GM19438 (cell line): ENCODE measurements around the gene PRF1.
"Not testable (repeated sequence)": the region's sequence is repeated elsewhere in the genome, so short reads cannot be mapped to it uniquely, and the experiment has no call there.

ENCODE experiments used
- ATAC-seq: cut with Tn5 transposase; IDR thresholded peaks from one replicate; pipeline ENCODE4 v1.9.1; 2021; ENCODE audit warnings: low read depth; ENCODE audit not compliant: unreplicated experiment

PRF1 gene

DNA sequence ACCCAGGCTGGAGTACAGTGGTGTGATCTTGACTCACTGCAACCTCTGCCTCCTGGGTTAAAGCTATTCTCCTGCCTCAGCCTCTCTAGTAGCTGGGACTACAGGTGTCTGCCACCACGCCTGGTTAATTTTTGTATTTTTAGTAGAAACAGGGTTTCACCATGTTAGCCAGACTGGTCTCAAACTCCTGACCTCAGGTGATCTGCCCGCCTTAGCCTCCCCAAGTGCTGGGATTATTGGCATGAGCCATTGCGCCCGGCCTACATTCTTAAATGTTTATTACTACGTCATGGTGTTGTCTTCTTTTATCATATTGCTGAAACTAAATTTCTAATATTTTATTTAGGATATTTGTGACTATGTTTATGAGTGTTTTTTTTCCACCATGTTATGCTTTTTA is 21.4 kb downstream of the PRF1 start:
- ATAC-seq, result not testable (repeated sequence)

DNA sequence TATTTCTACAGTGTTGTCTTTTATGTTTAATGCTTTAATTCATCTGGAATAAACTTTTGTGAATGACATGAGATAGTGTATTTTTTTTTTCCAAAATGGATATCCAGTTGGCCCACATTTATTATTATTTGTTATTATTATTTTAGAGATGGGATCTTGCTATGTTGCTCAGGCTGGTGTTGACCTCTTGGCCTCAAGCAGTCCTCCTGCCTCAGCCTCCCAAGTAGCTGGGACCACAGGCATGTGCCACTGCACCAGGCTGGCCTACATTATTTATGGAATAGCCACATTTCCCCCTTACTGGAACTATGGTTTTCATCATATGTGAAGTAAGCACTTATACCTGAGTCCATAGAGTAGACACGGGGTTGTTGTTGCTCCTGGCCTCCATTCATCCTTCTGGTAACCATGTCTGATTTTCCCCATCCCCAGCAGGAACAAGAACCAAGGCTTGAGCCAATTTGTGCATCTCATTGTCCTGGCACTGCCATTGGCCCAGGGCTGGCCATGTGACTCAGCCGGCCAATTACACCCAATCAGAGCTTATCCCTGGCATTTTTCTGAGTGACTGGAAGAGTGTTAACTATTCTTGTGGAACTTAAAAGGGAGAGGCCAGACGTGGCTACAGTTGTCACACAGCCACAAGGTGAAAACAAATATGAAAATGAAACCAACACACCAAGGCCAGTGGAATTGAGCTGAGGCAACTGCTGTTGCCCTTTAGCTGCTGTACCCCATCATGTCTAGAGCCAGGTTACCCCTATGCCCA is 23.1 kb downstream of the PRF1 start:
- no peak for ATAC-seq

DNA sequence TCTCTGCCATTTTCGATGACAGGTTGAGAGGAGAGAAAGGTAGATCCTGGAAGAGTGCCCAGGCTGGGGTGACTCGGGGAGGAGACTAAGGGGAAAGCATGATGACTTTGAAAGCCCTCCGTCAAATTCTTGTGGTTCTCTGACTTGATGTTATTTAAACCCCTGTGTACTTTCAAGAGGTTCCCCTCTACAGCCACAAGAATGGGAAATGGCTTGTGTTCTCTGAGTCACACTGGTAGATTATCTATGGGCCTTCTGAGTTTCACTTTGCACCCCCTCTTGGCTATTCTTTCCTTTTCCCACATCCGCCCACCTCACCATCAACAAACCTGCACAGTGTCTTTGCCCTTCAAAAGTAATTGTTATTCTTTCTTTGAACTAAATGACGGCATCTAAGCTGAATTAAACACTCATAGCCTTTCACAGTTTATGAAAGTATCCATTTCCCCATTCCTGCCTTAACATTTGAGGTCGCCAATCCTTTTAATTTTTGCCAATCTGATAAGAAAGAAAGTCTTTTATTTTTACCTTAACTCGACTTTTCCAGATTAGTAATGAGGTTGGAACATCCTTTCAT is 24.1 kb downstream of the PRF1 start:
- ATAC-seq, result peak; percentile 53

DNA sequence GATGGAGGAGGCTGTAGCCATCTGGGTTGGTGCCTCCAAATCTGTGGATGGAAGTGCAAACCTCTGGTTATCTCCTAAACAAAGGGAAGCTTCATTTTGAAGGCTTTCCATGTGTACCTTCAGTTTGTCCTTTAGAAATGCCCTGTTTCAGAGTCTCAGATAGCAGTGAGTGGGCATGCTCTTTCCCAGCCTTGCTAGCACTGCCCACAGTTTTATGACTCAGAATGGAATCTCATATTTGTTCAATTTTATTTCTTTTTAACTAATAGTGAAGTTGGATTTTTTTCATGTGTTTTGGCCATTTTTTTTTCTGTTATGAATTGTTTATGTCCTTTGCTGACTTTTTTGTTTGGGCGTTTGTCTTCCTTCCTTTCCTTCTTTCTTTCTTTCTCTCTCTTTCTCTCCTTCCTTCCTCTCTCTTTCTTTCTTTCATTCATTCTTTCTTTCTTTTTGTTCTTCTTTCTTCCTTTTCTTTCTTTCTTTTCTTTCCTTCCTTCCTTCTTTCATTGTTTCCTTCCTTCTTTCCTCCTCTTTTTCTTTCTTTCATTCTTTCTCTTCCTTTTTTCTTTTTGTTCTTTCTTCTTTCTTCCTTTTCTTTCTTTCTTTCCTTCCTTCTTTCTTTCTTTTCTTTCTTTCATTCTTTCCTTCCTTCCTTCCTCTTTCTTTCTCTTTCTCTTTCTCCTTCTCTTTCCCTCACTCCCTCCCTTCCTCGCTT is 25.6 kb downstream of the PRF1 start:
- no peak for ATAC-seq

DNA sequence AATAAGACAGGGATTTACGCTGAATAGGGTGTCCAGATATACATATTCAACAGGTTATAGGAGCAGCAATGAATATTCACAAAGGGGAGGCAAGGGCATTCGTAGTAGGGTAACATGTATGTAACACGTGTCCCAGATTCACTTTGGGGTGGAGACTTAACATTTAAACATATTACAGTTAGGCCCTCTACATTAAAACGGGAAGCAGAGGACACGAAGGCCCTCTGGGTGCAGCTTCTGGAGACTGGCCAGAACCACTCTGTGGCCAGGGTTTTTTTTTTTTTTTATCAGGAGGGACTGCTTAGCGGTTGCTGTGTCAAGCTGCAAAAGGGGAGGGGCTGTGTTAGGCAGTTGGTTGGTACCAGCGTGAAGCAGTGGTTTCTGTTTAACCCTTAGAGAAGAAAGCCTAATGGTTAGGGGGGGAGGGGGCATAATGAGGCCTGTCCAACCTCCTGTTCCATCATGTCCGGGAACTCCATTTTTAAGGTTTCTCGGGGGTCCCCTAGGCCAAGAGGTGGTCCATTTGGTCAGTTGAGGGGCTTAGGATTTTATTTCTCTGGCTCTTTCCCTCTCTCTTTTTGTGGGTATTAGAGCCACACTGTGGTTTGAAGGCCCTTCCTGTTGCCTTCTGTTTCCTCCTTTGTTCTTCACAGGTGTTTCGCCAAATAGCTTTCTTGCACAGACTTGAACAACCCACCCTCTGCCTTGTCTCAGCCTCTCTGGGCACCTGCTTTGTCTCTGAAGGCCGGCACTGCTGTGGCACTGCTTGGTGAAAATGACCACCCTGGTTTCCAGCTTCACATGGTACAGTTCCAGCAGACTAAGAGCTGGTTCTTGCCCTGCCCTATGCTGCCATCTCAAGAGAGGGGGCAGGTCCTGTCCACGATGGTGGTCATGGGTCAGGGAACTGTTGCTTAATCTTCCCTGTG is 26.4 kb downstream of the PRF1 start:
- ATAC-seq, result peak; percentile 58

DNA sequence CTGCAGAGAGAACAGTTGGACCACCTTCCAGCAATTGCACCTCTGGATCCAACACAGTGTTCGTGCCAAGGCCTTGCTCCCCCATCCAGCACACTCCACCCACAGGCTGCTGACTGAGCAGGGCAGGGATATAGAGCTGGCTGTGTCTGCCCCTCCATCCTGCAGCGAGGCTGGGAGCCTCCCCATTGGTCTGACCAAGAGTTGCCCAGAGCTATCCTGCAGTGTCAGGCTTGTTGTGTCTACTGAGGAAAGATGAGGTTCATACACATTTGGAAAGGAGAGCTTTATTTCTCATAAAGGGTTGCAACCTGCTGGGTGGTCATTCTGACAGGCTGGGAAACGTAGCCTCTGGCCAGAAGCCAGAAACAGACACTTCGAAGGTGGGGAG is 27.1 kb downstream of the PRF1 start:
- ATAC-seq, result no peak

DNA sequence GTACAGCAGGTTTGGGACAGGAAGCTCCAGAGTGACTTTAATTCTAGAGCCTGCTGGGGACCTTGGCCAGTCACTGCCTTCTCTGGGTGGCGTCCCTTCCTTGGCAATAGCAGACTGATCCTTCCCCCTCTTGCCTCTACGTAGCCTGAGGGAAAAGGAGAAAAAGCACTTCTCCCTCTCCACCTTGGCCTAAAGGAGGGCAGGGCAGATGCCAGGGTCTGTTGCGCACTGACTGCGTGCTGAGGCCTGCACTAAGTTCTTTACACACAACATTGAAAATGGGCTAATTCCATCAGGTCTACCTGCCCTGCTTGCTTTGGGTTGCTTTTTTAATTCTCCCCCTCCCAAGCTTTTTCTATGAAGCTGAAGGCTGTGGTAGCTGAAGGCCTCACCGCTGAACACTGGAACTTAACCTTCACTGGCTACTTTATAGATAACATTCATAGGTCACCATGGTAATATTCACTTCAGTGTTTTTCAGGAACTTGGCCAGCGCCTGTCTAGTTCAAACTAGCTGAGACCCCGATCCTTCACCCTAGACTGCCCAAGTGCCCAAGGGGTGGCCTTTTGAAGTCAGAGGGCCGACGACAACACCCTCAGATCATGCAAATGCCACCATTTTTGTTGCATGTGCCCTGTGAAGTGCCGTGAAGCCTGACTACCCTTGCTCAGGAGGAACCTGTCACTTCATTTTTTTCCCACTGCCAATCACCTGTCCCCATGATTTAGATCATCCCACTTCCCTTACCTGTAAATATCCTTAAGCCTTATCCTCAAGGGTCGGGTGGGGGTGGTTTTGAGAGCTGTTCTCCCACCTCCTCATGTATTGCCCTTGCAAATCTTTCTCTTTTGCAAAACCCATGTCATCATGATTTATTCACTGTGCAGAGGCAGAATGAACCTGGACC is 28.7 kb downstream of the PRF1 start:
- ATAC-seq, result no peak

DNA sequence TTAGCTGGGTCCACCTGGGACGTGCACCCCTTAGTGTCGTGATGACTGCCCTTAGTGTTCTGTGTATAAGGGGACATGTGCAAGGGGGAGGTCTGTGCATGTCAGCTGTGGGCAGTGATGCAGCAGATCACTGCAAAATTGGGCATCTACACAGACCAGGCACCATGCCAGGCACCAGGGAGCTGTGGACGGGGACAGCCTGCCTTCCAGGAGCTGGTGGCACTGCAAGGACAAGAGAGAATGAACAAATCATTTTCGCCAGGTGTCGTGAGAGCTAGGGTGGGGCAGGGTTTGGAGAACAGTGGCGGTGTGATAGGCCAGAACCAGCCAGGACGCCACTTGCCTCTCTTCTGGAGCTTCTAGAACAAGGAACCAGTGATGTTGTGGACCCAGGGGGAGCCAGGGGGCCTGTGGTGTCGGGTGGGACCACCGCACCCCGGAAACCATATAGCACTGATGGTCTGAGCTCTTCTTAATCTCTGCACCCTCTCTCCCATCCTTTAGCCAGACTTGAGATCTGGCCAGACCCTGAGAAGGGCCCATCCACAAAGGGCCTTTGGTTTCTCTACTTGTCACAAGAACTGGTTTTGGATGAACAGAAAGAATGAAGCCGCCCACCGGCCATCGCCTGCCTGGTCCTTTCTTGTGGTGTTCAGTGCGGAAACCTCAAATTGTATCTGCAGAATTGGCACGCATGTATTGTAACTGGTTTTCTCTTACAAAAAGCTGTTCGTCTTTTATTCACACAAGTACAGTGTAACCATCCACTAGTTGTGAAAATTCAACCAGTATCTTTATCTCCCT is 30.7 kb downstream of the PRF1 start:
- no peak for ATAC-seq

DNA sequence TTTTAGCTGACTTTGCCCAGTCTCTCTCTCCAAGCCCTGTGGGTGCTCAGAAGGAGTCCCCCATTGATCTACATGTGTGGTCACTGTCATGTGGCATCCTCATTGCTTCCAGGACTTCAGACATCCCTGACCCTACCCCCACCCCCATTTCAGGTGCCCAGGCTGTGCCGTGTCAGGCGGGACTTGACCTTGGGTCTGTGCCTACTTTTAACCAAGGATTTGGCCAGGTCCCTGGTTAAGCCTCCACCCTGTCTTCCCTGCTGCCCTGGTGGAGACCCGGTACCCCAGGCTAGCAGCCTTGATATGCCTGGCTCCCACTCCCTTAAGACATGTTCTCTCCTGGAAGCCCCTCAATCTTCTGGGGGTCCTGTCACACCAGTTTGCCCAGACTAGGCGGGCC is 31.3 kb downstream of the PRF1 start:
- ATAC-seq, result no peak

DNA sequence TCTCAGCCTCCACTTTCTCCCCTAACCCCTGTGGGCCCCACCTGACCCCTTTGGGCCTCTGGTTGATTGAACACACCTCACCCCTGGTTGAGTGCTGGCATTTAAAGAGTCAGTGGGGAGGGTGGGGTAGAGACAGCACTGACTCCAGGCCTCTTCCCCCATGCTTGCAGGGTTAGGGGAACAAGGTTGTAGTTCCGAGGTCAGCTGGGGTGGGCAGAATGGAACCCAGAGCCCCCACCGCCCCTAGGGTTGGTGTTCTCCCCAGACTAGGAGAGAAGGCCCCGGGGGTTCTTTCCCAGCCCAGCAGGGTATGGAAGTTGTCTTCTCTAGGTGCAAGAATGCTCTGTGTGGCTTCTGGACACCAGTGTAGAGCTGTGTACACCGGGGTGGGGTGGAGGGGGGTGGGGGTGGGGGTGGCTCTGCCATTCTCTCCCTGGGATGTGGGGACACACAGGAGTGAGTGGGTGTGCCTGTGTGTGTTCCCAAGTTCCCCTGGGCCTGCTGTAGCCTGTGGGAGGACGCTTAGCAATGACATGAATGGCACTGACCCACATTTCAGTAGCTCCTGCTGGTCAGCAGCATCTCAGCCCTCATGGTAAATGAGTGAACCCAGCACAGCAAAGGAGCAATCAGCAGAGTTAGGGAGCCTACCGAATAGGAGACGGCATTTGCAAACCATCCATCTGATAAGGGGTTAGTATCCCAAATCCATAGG is 33.6 kb downstream of the PRF1 start:
- no peak for ATAC-seq

DNA sequence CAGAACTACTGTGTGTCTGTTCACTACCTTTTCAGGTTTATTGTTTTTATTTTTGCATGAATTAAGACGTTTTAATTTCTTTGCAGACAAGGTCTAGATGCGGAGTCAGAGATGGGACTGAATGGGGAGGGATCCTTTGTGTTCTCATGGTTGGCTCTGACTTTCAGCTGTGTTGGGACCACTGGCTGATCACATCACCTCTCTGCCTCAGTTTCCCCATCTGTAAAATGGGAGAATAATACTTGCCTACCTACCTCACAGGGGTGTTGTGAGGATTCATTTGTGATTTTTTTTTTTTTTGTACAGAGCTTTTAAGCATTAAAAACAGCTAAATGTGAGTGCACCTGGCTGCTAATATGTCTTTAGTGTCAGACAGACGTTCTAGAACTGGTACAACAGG is 34.4 kb downstream of the PRF1 start:
- no peak for ATAC-seq

DNA sequence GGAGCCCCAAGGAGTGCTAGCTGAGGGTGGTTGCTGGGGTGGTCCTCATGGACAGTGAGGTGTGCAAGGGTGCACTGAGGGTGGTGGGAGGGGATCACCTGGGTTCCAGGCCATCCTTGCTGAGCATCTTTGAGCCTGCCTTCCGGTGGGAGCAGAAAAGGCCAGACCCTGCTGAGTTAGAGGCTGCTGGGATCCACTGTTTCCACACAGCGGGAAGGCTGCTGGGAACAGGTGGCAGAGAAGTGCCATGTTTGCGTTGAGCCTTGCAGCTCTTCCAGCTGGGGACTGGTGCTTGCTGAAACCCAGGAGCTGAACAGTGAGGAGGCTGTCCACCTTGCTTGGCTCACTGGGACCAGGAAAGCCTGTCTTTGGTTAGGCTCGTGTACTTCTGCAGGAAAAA is 34.9 kb downstream of the PRF1 start:
- no peak for ATAC-seq

DNA sequence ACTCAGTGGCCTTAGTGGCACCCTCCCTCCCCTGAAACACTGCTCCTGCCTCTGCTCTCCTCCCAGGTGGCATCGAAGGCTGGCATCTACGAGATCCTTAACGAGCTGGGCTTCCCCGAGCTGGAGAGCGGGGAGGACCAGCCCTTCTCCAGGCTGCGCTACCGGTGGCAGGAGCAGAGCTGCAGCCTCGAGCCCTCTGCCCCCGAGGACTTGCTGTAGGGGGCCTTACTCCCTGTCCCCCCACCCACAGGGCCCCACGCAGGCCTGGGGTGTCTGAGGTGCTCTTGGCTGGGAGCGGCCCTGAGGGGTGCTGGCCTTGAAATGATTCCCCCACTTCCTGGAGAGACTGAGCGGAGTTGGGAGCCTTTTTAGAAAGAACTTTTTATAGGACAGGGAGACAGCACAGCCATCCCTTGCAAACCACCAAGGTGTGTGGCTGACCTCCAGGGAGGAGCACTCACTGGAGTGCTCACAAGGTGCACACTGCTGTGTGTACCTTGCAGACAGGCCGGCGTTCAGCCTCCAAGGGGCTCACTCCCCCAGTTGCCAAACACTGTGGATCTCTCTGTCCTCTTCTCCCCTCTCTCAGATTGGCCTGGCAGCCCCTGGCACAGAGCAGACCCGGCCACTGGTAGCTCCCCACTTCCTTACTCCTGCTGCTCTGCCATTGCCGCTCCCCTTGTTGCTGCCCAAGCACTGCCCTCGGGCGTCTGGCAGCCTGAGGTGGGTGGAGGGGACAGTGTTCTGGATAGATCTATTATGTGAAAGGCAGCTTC is 35.8 kb downstream of the PRF1 start:
- no peak for ATAC-seq

DNA sequence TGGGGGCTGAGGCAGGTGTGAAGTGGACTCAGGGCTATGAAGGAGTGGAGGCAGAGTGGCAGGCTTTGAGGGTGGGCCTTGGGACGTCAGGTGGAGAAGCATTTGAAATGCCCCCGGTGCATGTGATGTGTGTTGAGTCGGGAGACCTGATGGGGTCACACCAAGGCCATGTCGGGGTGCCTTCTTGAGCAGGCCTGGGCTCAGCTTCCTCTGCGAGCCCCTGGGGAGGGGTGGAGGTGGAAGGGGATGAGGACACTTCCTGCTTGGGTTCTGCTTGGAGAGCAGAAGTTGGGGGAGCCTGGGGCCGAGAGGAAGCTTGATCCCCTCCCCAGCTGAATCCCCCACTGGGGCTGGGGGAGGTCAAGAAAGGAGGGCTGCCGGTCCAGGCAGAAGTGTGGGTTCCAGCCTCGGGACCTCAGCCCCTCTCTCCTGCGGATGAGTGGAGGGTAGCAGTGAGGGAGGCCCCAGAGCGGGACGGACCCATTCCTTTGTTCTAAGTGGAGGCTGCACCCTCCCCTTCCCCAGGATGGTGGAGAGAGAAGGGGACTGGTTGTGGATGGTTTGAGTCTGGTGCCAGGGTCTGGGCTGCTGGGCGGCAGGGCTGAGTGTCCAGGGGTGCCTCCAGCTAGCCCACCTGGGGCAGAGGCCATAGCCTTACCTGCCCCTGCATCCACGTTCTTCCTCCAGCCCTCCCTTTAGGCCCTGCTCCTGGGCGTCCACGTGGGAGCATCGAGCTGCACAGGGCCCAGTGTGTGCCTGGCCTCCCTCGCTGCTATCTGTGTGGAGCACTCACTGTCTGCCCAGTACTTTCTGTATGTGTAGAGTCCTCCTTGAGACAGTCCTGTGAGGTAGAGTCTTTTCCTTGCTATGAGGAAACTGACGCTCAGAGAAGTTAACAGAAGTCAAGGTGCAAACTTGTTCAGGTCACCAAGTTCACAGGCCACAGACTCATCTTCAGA is 36.7 kb downstream of the PRF1 start:
- ATAC-seq, result no peak

DNA sequence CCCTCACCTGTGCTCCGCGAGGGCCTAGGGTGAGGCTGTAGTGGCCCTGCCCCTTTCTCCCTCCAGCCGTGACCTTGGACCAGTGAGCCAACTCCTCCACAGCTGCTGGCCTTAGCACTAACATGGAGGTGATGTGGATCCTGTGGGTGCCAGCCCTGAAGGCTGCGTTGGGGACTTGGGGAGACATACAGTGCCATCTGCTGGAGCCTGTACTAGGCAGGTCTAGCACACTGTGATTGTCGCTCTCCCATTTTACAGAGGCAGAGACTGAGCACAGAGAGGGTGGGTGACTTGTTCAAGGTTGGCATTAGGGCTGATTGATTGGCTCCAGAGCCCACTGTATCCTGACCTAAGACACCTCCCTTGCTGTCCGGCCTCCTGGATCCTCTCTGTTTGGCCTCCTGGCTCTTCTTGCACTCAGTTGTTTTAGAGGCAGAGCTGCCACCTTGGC is 37.6 kb downstream of the PRF1 start:
- no peak for ATAC-seq

DNA sequence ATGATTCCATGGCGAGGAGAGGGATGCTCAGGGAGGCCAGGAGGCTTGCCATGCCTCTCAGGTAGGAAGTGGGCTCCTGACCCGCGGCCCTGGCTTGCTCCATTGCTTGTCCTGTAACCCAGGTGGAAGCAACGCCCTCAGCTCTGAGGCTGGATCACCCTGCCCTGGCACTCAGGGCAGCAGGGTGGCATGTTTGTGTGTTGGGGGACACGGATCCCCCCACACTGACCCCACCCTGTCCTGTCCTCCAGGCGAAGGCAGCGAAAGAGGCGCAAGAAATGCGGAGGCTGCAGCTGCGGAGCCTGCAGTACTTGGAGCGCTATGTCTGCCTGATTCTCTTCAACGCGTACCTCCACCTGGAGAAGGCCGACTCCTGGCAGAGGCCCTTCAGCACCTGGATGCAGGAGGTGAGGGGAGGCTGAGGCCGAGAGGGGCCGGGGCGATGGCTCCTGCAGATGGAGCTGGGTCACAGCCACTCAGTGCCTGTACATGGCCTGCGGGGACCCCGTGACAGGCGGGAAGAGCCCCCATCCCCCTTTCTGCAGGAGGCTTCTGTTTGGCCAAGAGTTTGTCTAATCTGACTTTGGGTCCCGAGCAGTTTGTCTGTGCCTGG is 38.3 kb downstream of the PRF1 start:
- ATAC-seq, result no peak
